ENCODE measurements around the gene KRT15. TPM values are rescaled to one million over a fixed set of nuclear protein-coding genes. Genes with fewer than 3 reads are reported as not detected.

Gene KRT15
- total RNA-seq, 2 donors from 2014 or later: not detected

DNA sequence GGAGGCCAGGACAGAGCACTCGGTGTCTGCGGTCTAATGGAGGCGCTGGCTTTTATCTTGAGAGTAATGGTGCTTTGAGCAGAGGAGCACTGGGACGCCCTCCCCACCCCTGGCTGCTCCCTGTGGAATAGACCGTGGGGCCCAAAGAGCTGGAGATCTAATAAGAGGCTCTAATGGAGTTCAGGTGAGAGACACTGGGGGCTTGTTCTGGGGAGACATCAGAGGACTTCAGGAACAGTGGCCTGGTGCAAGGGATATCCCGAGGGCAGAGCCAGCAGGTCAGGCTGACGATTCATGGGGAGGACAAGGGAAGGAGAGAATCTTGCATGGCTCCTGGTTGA lies 18.9 kb upstream of the KRT15 start:
- no peaks in the 10 kb centered on the region for H3K9me3 Mint-ChIP-seq
- H3K27ac Mint-ChIP-seq: no peak overlapping the region

GRCh38 chr17:41536741-41537613 lies 18.3 kb upstream of the KRT15 start:
- Mint-ChIP-seq H3K9me3 (no peaks in the 10 kb centered on the region), H3K27ac (peak overlapping the region; percentile 7)

More for the DNA sequence above, 18.9 kb upstream of the KRT15 start:
- Mint-ChIP-seq H3K4me1 (no peaks in the 10 kb centered on the region), H3K36me3 (ENCODE audit: low read depth) (no peaks in the 10 kb centered on the region), H3K4me3 (no peak overlapping the region), H3K27me3 (peaks cover 11% of the 10 kb centered on the region)
- ATAC-seq (replicated peaks): no peak

GRCh38 chr17:41535764-41536481 lies 17.2 kb upstream of the KRT15 start:
- no peaks in the 10 kb centered on the region for H3K36me3 Mint-ChIP-seq (ENCODE audit: low read depth)
- H3K4me1 Mint-ChIP-seq: no peaks in the 10 kb centered on the region
- H3K27ac Mint-ChIP-seq: no peak overlapping the region
- no peak overlapping the region for H3K4me3 Mint-ChIP-seq
- peaks cover 26% of the 10 kb centered on the region for H3K27me3 Mint-ChIP-seq
- no peaks in the 10 kb centered on the region for H3K9me3 Mint-ChIP-seq
- ATAC-seq (replicated peaks): no peak

More at GRCh38 chr17:41536741-41537613, 18.3 kb upstream of the KRT15 start:
- Mint-ChIP-seq H3K4me3 (no peak overlapping the region), H3K27me3 (peaks cover 16% of the 10 kb centered on the region), H3K36me3 (ENCODE audit: low read depth) (no peaks in the 10 kb centered on the region), H3K4me1 (no peaks in the 10 kb centered on the region)
- no peak for ATAC-seq (replicated peaks)

- H3K9me3 Mint-ChIP-seq: no peaks in the 10 kb centered on the region
- H3K36me3 Mint-ChIP-seq (ENCODE audit: low read depth): no peaks in the 10 kb centered on the region
- no peak for ATAC-seq (replicated peaks)
- H3K27me3 Mint-ChIP-seq: peaks cover 27% of the 10 kb centered on the region
- no peak overlapping the region for H3K27ac Mint-ChIP-seq
- H3K4me3 Mint-ChIP-seq: no peak overlapping the region
- no peaks in the 10 kb centered on the region for H3K4me1 Mint-ChIP-seq
These were observed 16.3 kb upstream of the KRT15 start for GRCh38 chr17:41534899-41535546.

- no peak overlapping the region for H3K27ac Mint-ChIP-seq
These were observed 14.9 kb upstream of the KRT15 start for GRCh38 chr17:41533613-41534012.

DNA sequence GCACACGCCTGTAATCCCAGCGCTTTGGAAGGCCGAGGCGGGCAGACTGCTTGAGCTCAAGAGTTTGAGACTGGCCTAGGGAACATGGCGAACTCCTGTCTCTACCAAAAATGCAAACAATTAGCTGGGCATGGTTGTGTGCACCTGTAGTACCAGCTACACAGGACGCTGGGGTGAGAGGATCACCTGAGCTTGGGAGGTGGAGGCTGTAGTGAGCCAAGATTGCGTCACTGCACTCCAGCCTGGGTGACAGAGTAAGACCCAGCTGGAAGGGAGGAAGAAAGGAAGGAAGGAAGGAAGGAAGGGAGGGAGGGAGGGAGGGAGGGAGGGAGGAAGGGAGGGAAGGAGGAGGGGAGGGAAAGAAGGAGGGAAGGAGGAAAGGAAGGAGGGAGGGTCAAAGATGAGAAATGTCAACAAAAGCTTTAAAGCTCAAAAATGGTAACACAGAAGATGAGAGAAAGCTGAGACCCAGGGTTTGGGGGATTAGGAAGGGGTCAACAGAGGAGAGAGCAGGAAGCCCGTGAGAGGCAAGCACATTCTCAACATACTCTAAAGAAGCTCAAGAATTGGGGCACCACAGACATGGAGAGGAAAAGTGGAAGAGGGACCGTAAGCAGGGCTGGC lies 14.4 kb upstream of the KRT15 start:
- Mint-ChIP-seq H3K4me3 (no peak overlapping the region), H3K27ac (no peak overlapping the region), H3K9me3 (no peaks in the 10 kb centered on the region), H3K36me3 (ENCODE audit: low read depth) (no peaks in the 10 kb centered on the region), H3K27me3 (peaks cover 44% of the 10 kb centered on the region), H3K4me1 (no peaks in the 10 kb centered on the region)
- ATAC-seq (replicated peaks): no peak

More at GRCh38 chr17:41533613-41534012, 14.9 kb upstream of the KRT15 start:
- Mint-ChIP-seq H3K4me3 (no peak overlapping the region), H3K9me3 (no peaks in the 10 kb centered on the region), H3K36me3 (ENCODE audit: low read depth) (no peaks in the 10 kb centered on the region), H3K4me1 (no peaks in the 10 kb centered on the region), H3K27me3 (peaks cover 40% of the 10 kb centered on the region)
- ATAC-seq (replicated peaks): no peak

DNA sequence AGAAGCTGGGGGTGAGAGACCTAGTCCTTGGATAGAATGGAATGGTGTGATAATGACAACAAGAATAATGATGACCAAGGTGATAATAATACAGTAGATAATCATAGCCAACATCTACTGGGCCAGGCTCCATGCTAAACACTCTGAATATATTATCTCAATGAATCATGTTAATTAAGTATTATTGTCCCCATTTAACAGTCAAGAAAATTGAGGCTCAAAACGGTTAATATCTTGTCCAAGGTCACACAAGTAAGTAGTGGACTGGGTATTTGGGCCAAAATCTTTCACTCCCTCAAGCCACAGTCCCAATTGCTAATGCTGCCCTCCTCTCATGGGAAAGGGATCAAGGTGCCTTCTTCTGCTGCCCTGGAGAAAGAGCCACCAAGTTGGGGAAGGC lies 13.3 kb upstream of the KRT15 start:
- Mint-ChIP-seq H3K4me3 (no peak overlapping the region), H3K36me3 (ENCODE audit: low read depth) (no peaks in the 10 kb centered on the region), H3K27ac (no peak overlapping the region), H3K4me1 (no peaks in the 10 kb centered on the region), H3K9me3 (no peaks in the 10 kb centered on the region), H3K27me3 (peaks cover 49% of the 10 kb centered on the region)
- ATAC-seq (replicated peaks): no peak

DNA sequence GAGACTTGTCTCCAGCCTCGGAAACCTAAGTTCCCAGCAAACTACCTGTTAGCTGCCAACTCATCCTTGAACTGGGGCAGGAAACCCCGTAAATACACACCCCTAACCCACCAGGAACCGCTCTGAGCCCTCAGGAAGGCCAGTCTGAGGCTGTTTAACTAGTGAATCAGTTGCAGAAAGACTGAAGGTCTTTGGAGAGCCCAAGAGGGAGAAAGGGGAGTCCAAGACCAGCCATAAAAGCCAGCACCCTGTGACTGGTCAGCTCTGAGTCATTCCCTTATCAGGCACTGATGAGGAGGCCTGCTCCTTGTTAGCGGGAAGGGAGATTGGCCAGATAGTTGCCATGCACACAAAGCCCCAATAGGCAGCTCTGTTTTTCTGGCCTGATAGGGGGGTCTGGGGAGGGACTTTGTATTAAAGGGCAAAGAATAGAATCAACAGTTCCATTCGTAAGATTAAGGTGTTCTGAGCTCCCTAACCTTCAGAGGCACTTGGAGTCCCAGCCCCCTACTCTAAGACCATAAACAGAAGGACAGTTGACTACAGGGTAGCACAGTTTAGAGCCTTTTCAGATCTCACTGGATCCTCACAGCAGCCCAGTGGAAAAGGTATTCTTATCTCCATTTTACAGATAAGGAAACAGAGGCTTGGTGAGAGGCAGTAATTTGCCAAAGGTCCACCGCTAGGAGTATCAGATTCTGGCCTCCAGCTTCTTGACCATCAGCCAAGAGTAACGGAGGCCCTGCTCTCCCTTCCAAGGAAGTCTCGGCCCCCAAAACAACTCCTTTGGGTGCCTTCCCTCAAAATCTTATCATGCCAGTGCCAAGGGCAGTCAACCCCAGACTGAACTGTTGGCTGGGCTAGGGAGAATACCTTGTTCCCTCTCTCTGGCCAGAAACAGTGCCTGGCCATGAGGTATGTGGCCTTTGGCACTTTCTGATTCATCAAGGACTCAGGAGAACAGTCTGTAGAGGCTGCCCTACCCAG lies 11.7 kb upstream of the KRT15 start:
- H3K4me3 Mint-ChIP-seq: no peak overlapping the region
- no peaks in the 10 kb centered on the region for H3K36me3 Mint-ChIP-seq (ENCODE audit: low read depth)
- no peaks in the 10 kb centered on the region for H3K9me3 Mint-ChIP-seq
- ATAC-seq (replicated peaks): no peak
- H3K27me3 Mint-ChIP-seq: peaks cover 56% of the 10 kb centered on the region
- H3K4me1 Mint-ChIP-seq: no peaks in the 10 kb centered on the region
- no peak overlapping the region for H3K27ac Mint-ChIP-seq

- ATAC-seq (replicated peaks): no peak
- peak overlapping the region; percentile 44 for H3K4me3 Mint-ChIP-seq
- no peaks in the 10 kb centered on the region for H3K4me1 Mint-ChIP-seq
- peaks cover 56% of the 10 kb centered on the region for H3K27me3 Mint-ChIP-seq
- no peak overlapping the region for H3K27ac Mint-ChIP-seq
- H3K9me3 Mint-ChIP-seq: no peaks in the 10 kb centered on the region
- no peaks in the 10 kb centered on the region for H3K36me3 Mint-ChIP-seq (ENCODE audit: low read depth)
These were observed 10.8 kb upstream of the KRT15 start for GRCh38 chr17:41529491-41529915.

DNA sequence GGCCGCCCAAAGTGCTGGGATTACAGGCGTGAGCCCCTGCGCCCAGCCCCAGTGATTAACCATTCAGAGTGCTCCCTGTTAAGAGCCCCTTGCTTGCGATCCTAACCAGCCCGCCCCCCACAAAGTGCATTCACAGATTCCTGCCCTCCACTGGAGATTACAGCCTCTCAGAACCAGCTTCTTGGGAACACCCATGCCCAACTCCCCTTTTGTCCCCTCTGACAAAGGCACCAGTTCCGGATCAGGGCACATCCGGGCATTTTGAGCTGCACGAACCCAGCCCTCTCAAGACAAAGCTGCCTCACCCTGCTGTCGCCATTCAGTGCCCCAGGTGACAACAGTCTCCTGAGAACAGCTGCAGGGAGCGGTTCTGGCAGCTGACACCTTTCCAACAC lies 10.3 kb upstream of the KRT15 start:
- no peaks in the 10 kb centered on the region for H3K36me3 Mint-ChIP-seq (ENCODE audit: low read depth)
- no peak for ATAC-seq (replicated peaks)
- H3K4me1 Mint-ChIP-seq: no peaks in the 10 kb centered on the region
- H3K9me3 Mint-ChIP-seq: no peaks in the 10 kb centered on the region
- peak overlapping the region; percentile 44 for H3K4me3 Mint-ChIP-seq
- H3K27me3 Mint-ChIP-seq: peaks cover 56% of the 10 kb centered on the region
- no peak overlapping the region for H3K27ac Mint-ChIP-seq

DNA sequence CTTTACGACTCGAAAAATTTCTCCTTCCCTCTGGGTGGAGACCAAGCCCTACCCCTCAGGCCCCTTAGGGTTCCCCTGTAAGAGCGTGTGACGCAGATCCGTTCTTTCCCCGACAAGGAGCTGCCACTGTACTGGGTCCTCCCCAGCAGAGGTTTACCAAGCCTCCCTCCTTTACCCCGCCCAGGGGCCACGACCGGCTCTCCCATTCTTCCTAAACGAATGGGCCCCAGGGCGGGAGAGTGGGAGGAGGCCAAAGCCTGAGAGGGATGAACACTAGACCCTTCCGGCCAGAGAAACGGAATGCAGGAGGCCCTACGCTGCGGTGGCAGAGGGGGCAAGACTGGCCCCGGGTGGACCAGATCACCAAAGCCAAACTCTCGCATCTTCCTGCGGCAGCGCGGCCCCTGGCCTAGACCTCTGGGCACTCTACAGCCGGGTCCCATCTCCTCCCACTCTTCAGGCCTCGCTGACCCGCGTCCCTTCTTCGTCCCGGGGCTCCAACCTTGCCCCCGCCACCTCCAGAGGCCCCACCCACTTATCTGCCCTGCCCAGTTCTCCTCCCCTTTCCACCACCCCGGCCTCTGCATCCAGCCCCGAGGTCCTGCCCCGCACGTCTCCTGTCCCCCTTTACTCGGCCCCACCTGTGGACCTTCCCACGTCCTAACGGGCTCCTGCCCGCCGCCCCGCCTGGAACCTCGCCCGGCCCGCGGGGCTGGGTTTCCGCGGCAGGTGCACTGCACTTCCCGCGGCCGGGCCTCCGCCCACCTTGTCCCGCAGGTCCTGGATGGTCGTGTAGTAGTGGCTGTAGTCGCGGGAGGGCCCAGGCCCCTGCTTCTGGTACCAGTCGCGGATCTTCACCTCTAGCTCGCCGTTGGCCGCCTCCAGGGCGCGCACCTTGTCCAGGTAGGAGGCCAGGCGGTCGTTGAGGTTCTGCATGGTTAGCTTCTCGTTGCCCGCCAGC lies 8.7 kb upstream of the KRT15 start:
- ATAC-seq (replicated peaks): no peak
- Mint-ChIP-seq H3K4me3 (peak overlapping the region; percentile 44), H3K27me3 (peaks cover 44% of the 10 kb centered on the region), H3K27ac (no peak overlapping the region), H3K9me3 (no peaks in the 10 kb centered on the region), H3K4me1 (no peaks in the 10 kb centered on the region), H3K36me3 (ENCODE audit: low read depth) (no peaks in the 10 kb centered on the region)

GRCh38 chr17:41524261-41524660 lies 5.6 kb upstream of the KRT15 start:
- H3K27ac Mint-ChIP-seq: no peak overlapping the region
- no peak overlapping the region for H3K4me3 Mint-ChIP-seq
- no peaks in the 10 kb centered on the region for H3K4me1 Mint-ChIP-seq
- no peaks in the 10 kb centered on the region for H3K36me3 Mint-ChIP-seq (ENCODE audit: low read depth)
- H3K9me3 Mint-ChIP-seq: no peaks in the 10 kb centered on the region
- ATAC-seq (replicated peaks): no peak
- peaks cover 21% of the 10 kb centered on the region for H3K27me3 Mint-ChIP-seq

DNA sequence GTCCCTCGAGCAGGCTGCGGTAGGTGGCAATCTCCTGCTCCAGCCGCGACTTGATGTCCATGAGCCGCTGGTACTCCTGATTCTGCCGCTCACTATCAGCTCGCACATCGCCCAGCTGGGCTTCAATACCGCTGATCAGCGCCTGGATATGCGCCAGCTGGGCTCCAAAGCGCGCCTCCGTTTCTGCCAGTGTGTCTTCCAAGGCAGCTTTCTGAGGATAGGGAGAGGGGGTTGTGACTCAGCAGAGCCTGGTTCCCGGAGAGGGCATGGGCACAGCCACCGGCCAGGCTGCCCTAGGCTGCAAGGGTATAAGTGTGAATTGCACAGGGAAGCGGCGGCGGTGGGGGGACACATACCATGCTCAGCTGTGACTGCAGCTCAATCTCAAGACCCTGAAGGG lies 5.1 kb upstream of the KRT15 start:
- Mint-ChIP-seq H3K9me3 (no peaks in the 10 kb centered on the region), H3K27me3 (peaks cover 17% of the 10 kb centered on the region), H3K36me3 (ENCODE audit: low read depth) (no peaks in the 10 kb centered on the region), H3K4me1 (no peaks in the 10 kb centered on the region), H3K4me3 (no peak overlapping the region), H3K27ac (no peak overlapping the region)
- ATAC-seq (replicated peaks): no peak
